Loucy (cell line): ENCODE data around the gene SAT2.

Source experiments
- EZH2phosphoT487 ChIP-seq: fragments of 200-600 bp; IDR thresholded peaks from 2 replicates; pipeline ENCODE4 v1.6.1; 2018; ENCODE audit warnings: antibody characterized with exemption, mild to moderate bottlenecking, moderate library complexity, borderline replicate concordance
- TF ChIP-seq, protein P1 (sequence below): fragments of 200-600 bp; sonication (generic); conservative IDR thresholded peaks from 2 replicates; pipeline ENCODE4 v1.5.1; 2014; ENCODE audit warnings: mild to moderate bottlenecking, antibody characterized with exemption, low read length

DNA sequence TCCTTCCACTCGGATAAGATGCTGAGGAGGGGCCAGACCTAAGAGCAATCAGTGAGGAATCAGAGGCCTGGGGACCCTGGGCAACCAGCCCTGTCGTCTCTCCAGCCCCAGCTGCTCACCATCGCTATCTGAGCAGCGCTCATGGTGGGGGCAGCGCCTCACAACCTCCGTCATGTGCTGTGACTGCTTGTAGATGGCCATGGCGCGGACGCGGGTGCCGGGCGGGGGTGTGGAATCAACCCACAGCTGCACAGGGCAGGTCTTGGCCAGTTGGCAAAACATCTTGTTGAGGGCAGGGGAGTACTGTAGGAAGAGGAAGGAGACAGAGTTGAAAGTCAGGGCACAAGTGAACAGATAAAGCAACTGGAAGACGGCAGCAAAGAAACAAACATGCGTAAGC, 47.3 kb upstream of the SAT2 start:
- TF ChIP-seq, protein P1, sequence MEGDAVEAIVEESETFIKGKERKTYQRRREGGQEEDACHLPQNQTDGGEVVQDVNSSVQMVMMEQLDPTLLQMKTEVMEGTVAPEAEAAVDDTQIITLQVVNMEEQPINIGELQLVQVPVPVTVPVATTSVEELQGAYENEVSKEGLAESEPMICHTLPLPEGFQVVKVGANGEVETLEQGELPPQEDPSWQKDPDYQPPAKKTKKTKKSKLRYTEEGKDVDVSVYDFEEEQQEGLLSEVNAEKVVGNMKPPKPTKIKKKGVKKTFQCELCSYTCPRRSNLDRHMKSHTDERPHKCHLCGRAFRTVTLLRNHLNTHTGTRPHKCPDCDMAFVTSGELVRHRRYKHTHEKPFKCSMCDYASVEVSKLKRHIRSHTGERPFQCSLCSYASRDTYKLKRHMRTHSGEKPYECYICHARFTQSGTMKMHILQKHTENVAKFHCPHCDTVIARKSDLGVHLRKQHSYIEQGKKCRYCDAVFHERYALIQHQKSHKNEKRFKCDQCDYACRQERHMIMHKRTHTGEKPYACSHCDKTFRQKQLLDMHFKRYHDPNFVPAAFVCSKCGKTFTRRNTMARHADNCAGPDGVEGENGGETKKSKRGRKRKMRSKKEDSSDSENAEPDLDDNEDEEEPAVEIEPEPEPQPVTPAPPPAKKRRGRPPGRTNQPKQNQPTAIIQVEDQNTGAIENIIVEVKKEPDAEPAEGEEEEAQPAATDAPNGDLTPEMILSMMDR: no peak
- TF ChIP-seq EZH2phosphoT487: no peak
